CD4-positive, alpha-beta T cell (primary cell): Measurements from ENCODE around the gene SUGP2. TPM values are rescaled to one million over a fixed set of nuclear protein-coding genes. Genes with fewer than 3 reads are reported as not detected.

Experiments used
- ATAC-seq: fragments of 200-7000 bp; cut with Tn5 transposase; one replicate; pipeline ENCODE4 v1.10.0; 2022; ENCODE audit warnings: mild to moderate bottlenecking; ENCODE audit not compliant: poor library complexity
- CTCF ChIA-PET: fragments of 350-600 bp; sonication (Branson Sonifier 250); formaldehyde crosslinking; loops from one replicate; lab custom pipeline; 2021; ENCODE audit warnings: antibody characterized with exemption, inconsistent platforms; lab: Charles Lee
- POLR2A ChIA-PET: fragments of 350-600 bp; sonication (Branson Sonifier 250); formaldehyde crosslinking; loops from one replicate; lab custom pipeline; 2021; ENCODE audit warnings: antibody characterized with exemption, inconsistent platforms; lab: Charles Lee
- DNase-seq, 14 experiments: peaks; one replicate each; pipeline ENCODE4 v3.0.0-alpha.2; 2013 to 2020; ENCODE audit warnings: mixed read lengths in 2 of 14
- H3K27ac ChIP-seq, 2 donors: one replicate each; pipeline versions ENCODE4 v1.5.1 to v1.7.0; 2013; ENCODE audit warnings: low read length in 2 of 2, low read depth in 1 of 2, mild to moderate bottlenecking in 1 of 2
- H3K27me3 ChIP-seq, 2 experiments: 1 replicate in 1 of 2; 2 replicates in 1 of 2; pipeline versions ENCODE4 v1.6.1 to v1.7.0; 2013; ENCODE audit warnings: low read length in 2 of 2, control low read depth in 1 of 2, mild to moderate bottlenecking in 1 of 2, moderate library complexity in 1 of 2; ENCODE audit not compliant: insufficient read depth in 2 of 2, control insufficient read depth in 1 of 2
- H3K36me3 ChIP-seq: one replicate; pipeline ENCODE4 v1.6.1; 2013; ENCODE audit warnings: low read length, control low read depth; ENCODE audit not compliant: insufficient read depth
- H3K4me1 ChIP-seq: one replicate; pipeline ENCODE4 v1.6.1; 2013; ENCODE audit warnings: low read length, control low read depth; ENCODE audit not compliant: insufficient read depth
- H3K4me3 ChIP-seq: one replicate; pipeline ENCODE4 v1.5.1; 2013; ENCODE audit warnings: mild to moderate bottlenecking, low read length, moderate library complexity
- H3K9me3 ChIP-seq, 2 experiments: 1 replicate in 1 of 2; 2 replicates in 1 of 2; pipeline versions ENCODE4 v1.6.1 to v1.7.0; 2013; ENCODE audit warnings: low read length in 2 of 2, mild to moderate bottlenecking in 2 of 2, control low read depth in 1 of 2, moderate library complexity in 1 of 2; ENCODE audit not compliant: control insufficient read depth in 1 of 2, insufficient read depth in 1 of 2
- H3K27ac Mint-ChIP-seq: one replicate; pipeline ENCODE4 v1.8.0; 2020; ENCODE audit warnings: mixed read lengths
- H3K27me3 Mint-ChIP-seq: one replicate; pipeline ENCODE4 v1.8.0; 2021; ENCODE audit warnings: mixed read lengths
- H3K36me3 Mint-ChIP-seq: one replicate; pipeline ENCODE4 v1.8.0; 2021; ENCODE audit warnings: low read depth, mixed read lengths
- H3K4me1 Mint-ChIP-seq: one replicate; pipeline ENCODE4 v1.8.0; 2021; ENCODE audit warnings: low read depth, mixed read lengths
- H3K4me3 Mint-ChIP-seq: one replicate; pipeline ENCODE4 v1.8.0; 2020; ENCODE audit warnings: mild to moderate bottlenecking, mixed read lengths
- H3K9me3 Mint-ChIP-seq: one replicate; pipeline ENCODE4 v1.8.0; 2020; ENCODE audit warnings: mixed read lengths
- intact Hi-C, 2 experiments: fragments of 100-400 bp; cut with DNase I in 1 of 2; cut with micrococcal nuclease in 1 of 2; formaldehyde crosslinking; loops; one replicate each; pipeline versions ENCODE4 v1.15.1 to v1.9.0; 2023 to 2025; cut with DNase I, micrococcal nuclease
- total RNA-seq, 174 experiments: library from RNA in 2 of 174; stranded (reverse) in 2 of 174; gene quantifications; one replicate each; pipeline ENCODE4 v1.2.3 and lab custom pipeline; 2021 to 2026
- TF ChIP-seq, protein P1 (sequence below): fragments of 200-600 bp; IDR thresholded peaks from one replicate; pipeline ENCODE4 v1.8.0; 2022; ENCODE audit warnings: antibody characterized with exemption, mild to moderate bottlenecking

Gene SUGP2
- total RNA-seq, 2 experiments from 2014 or later = 106 to 110 TPM

DNA sequence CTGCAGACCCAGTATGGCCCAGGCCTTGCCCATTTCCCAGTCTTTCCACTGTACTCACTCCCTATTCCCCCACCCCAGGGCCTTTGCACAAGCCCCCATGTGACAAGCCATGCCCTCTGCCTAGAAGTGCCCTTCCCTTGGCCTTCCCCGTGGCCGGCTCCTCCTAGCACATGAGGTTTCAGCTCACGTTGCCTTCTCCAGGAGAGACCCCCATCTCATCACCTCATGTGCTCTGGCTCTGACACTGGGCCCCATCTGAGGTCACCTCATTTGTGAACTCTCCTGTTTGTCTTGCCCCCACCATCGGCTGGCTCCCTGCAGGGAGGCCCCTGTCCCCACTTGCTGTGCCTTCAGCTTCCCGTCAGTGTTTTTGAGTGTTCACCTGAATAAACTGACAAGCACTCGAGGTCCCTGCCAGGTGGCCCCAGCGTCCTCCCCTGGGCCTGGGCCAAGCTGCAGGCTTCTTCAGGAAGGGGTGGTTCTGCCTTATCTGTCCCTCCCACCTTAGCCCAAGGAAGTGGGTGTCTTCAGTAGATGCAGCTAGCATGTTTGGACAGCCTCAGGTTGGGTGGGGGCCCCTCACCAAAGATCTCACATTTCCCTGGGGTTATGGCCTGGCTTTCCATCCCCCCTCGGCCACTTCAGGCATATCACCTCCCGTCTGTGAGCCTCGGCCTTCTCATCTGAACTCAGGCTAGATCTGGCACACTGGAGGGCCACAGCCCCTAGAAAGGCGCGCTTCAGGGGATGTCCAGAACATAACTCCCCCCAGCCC lies 26.7 kb upstream of the SUGP2 start:
- ChIA-PET CTCF (no interaction called here), POLR2A (no interaction called here)
- intact Hi-C loops = loop anchor here in 1 of 2 experiments (5.0 kb wide), 1 partner anchor 132 kb away; the partner anchor contains the start of genes BORCS8 and RFXANK
- no peak overlapping the region for H3K27ac Mint-ChIP-seq
- no peaks in the 10 kb centered on the region for H3K27me3 ChIP-seq
- H3K36me3 Mint-ChIP-seq = peaks cover 23% of the 10 kb centered on the region
- no peaks in the 10 kb centered on the region for H3K27me3 Mint-ChIP-seq
- H3K9me3 ChIP-seq = no peaks in the 10 kb centered on the region
- H3K4me3 Mint-ChIP-seq = no peak overlapping the region
- H3K36me3 ChIP-seq = peaks cover 21% of the 10 kb centered on the region
- DNase-seq = no peak
- H3K4me3 ChIP-seq = no peak overlapping the region
- H3K4me1 ChIP-seq = peaks cover 17% of the 10 kb centered on the region
- ATAC-seq = no peak
- TF ChIP-seq, protein P1, sequence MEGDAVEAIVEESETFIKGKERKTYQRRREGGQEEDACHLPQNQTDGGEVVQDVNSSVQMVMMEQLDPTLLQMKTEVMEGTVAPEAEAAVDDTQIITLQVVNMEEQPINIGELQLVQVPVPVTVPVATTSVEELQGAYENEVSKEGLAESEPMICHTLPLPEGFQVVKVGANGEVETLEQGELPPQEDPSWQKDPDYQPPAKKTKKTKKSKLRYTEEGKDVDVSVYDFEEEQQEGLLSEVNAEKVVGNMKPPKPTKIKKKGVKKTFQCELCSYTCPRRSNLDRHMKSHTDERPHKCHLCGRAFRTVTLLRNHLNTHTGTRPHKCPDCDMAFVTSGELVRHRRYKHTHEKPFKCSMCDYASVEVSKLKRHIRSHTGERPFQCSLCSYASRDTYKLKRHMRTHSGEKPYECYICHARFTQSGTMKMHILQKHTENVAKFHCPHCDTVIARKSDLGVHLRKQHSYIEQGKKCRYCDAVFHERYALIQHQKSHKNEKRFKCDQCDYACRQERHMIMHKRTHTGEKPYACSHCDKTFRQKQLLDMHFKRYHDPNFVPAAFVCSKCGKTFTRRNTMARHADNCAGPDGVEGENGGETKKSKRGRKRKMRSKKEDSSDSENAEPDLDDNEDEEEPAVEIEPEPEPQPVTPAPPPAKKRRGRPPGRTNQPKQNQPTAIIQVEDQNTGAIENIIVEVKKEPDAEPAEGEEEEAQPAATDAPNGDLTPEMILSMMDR = no peak
- no peak overlapping the region for H3K27ac ChIP-seq
- H3K9me3 Mint-ChIP-seq = no peaks in the 10 kb centered on the region
- H3K4me1 Mint-ChIP-seq = peaks cover 10% of the 10 kb centered on the region

DNA sequence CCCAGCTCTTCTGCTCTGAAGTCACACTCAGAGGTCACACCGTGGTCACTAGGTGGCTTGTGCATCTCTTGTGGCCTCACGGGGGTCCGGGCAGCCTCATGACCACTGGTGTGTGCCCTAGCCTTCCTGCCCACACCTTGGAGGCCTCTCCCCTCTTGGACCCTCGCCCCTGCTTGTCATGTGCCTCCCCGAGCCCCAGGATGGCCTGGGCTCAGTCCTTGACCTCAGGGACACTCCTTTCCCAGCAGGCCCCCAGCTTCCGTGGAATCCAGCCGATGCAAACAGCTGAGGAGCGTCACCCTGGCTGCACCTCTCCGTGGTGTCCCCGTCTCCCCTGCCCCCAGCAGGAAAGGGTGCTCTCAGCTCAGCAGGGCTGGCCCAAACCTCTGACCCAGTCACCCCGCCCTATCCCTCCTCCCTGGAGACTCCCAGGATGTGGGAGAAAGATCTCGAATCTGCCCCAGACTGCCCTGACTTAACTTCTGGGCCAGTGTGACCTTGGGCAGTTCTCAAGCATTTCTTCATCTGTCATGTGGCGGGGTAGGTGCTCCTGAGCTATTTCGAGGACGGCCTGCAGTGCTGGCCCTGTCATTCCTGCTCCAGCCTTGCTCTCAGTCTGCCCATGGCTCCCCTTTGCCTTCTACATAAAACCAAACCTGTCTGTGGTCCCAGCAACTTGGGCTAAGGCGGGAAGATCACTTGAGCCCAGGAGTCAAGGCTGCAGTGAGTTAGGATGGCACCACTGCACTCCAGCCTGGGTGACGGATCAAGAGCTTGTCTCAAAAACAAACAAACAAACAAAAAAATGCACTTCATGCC lies 25.9 kb upstream of the SUGP2 start:
- ChIA-PET POLR2A (no interaction called here), CTCF (no interaction called here)
- peaks cover 10% of the 10 kb centered on the region for H3K4me1 Mint-ChIP-seq
- no peaks in the 10 kb centered on the region for H3K27me3 ChIP-seq
- H3K36me3 Mint-ChIP-seq = peaks cover 28% of the 10 kb centered on the region
- TF ChIP-seq, protein P1 = no peak
- DNase-seq = no peak
- H3K27ac ChIP-seq = no peak overlapping the region
- H3K27me3 Mint-ChIP-seq = no peaks in the 10 kb centered on the region
- no peak overlapping the region for H3K4me3 Mint-ChIP-seq
- H3K27ac Mint-ChIP-seq = no peak overlapping the region
- intact Hi-C loops = no loop called here
- H3K4me3 ChIP-seq = no peak overlapping the region
- peaks cover 9% of the 10 kb centered on the region for H3K4me1 ChIP-seq
- no peaks in the 10 kb centered on the region for H3K9me3 ChIP-seq
- H3K9me3 Mint-ChIP-seq = no peaks in the 10 kb centered on the region
- no peak for ATAC-seq
- H3K36me3 ChIP-seq = peaks cover 29% of the 10 kb centered on the region

DNA sequence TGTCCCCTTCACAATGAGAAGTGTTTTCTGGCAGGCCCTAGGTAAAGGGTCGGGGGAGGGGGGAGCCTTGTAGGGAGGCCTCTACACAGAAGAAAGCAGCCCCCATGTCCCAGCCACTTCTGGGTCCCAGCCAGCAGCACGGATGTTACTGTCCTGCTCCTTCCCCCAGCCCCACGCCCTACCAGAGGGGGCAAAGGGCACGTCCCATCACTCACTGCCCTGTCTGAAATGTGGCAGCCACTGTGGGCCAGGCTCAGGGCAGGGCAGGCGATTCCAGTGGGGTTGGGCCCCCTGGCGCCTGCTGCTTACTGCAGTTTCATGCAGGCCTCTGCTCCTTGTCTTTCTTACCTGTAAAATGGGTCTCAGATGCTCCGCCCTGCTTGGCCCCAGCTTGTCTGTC lies 24.4 kb upstream of the SUGP2 start:
- ATAC-seq (no peak), DNase-seq (no peak)
- H3K4me3 Mint-ChIP-seq = no peak overlapping the region
- TF ChIP-seq, protein P1 = no peak
- intact Hi-C loops = no loop called here
- no peaks in the 10 kb centered on the region for H3K27me3 Mint-ChIP-seq
- peaks cover 35% of the 10 kb centered on the region for H3K36me3 Mint-ChIP-seq
- no peak overlapping the region for H3K27ac Mint-ChIP-seq
- no peaks in the 10 kb centered on the region for H3K27me3 ChIP-seq
- H3K9me3 Mint-ChIP-seq = no peaks in the 10 kb centered on the region
- no peaks in the 10 kb centered on the region for H3K4me1 Mint-ChIP-seq
- H3K4me1 ChIP-seq = peaks cover under 1% of the 10 kb centered on the region
- no peak overlapping the region for H3K4me3 ChIP-seq
- peaks cover 33% of the 10 kb centered on the region for H3K36me3 ChIP-seq
- CTCF ChIA-PET = no interaction called here
- POLR2A ChIA-PET = no interaction called here
- no peaks in the 10 kb centered on the region for H3K9me3 ChIP-seq
- H3K27ac ChIP-seq = no peak overlapping the region
